ENCODE data around the gene MRPL2. TPM values are rescaled to one million over a fixed set of nuclear protein-coding genes. Genes with fewer than 3 reads are reported as not detected.

The MRPL2 gene
- total RNA-seq, 2 experiments from 2014 or later: 42.8 to 48.0 TPM

DNA sequence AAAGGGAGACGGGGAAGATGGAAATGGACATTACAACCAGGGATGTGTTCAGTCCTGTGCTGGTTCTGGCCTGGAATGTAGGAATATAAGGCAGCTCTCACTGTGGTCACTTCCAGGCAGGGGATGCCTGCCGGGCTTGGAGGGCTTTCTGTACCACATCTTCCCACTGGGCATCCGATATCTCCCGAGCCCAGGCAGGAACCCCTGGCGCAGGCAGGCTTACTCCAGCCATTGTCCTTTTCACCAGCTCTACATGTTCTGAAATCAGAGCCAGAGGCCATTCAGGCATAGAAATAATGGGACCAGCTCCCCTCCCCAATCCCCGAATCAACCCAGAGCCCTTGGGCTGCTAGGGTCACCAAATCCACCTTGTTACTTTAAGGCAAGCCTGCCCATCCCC, 46.9 kb downstream of the MRPL2 start:
- CTCF ChIA-PET: no interaction called here
- Histone ChIP-seq H3K36me3 (ENCODE audit: insufficient read depth, low read length) (peaks cover 61% of the 10 kb centered on the region), H3K4me3 (ENCODE audit: low read length) (no peak overlapping the region), H3K27me3 (ENCODE audit: control insufficient read depth in 1 of 2, insufficient read depth in 2 of 2, low read length in 2 of 2) (no peaks in the 10 kb centered on the region), H3K27ac (ENCODE audit: low read depth in 1 of 2, low read length in 2 of 2) (no peak overlapping the region), H3K4me1 (ENCODE audit: insufficient read depth, low read length) (peaks cover 51% of the 10 kb centered on the region), H3K9me3 (ENCODE audit: control insufficient read depth in 1 of 2, insufficient read depth in 1 of 2, low read length in 2 of 2) (no peaks in the 10 kb centered on the region)
- TF ChIP-seq, protein P1, sequence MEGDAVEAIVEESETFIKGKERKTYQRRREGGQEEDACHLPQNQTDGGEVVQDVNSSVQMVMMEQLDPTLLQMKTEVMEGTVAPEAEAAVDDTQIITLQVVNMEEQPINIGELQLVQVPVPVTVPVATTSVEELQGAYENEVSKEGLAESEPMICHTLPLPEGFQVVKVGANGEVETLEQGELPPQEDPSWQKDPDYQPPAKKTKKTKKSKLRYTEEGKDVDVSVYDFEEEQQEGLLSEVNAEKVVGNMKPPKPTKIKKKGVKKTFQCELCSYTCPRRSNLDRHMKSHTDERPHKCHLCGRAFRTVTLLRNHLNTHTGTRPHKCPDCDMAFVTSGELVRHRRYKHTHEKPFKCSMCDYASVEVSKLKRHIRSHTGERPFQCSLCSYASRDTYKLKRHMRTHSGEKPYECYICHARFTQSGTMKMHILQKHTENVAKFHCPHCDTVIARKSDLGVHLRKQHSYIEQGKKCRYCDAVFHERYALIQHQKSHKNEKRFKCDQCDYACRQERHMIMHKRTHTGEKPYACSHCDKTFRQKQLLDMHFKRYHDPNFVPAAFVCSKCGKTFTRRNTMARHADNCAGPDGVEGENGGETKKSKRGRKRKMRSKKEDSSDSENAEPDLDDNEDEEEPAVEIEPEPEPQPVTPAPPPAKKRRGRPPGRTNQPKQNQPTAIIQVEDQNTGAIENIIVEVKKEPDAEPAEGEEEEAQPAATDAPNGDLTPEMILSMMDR (IDR thresholded peaks at IDR 0.05): no peak
- POLR2A ChIA-PET: interaction anchor here (0.6 to 3.1 kb wide), 5 partner anchors 29 to 167 kb away, joined by 3 to 65 read pairs (median 58); partner anchors contain the start of genes CNPY3, KLC4, MRPL2 and PEX6
- H3K36me3 Mint-ChIP-seq (ENCODE audit: low read depth): peaks cover 77% of the 10 kb centered on the region
- peaks cover 46% of the 10 kb centered on the region for H3K4me1 Mint-ChIP-seq (ENCODE audit: low read depth)
- H3K9me3 Mint-ChIP-seq: no peaks in the 10 kb centered on the region
- DNase-seq (no peak), ATAC-seq (ENCODE audit: poor library complexity) (no peak)
- intact Hi-C loops (cut with DNase I, micrococcal nuclease): loop anchor here in 1 of 2 experiments (2.0 to 5.0 kb wide), 4 partner anchors 110 to 796 kb away; partner anchors contain the start of genes MRPS10, SRF and UBR2
- peak overlapping the region; percentile 81 for H3K27ac Mint-ChIP-seq
- no peaks in the 10 kb centered on the region for H3K27me3 Mint-ChIP-seq
- H3K4me3 Mint-ChIP-seq: peak overlapping the region; percentile 45

DNA sequence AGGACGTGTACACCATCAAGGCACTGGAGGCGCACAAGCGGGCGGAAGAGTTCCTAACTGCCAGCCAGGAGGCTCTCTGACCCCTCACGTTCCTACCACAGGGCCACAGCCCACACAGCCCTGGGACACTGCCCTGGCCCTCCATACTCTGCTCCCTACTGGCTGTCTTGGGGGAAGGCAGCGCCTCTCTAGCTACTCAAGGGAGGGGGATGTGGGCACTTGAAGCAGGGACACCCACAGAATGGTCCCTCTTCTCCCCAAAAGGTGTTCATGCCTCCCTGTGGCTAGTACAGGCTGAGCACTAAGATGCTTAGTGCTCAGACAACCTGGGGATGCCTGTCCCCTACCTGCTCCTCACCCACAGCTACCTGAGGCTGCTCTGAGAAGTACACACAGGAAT, 48.0 kb downstream of the MRPL2 start:
- no peaks in the 10 kb centered on the region for H3K27me3 ChIP-seq (ENCODE audit: control insufficient read depth in 1 of 2, insufficient read depth in 2 of 2, low read length in 2 of 2)
- DNase-seq: no peak
- intact Hi-C loops (cut with DNase I, micrococcal nuclease): loop anchor here in 1 of 2 experiments (5.0 kb wide), 3 partner anchors 109 to 449 kb away; partner anchors contain the start of genes SRF and UBR2
- ChIA-PET POLR2A (interaction anchor here (1.2 to 1.7 kb wide), 3 partner anchors 27 to 48 kb away, joined by 3 to 8 read pairs (median 8); partner anchors contain the start of genes KLC4, MRPL2, PEX6 and PPP2R5D), CTCF (no interaction called here)
- H3K27me3 Mint-ChIP-seq: no peaks in the 10 kb centered on the region
- peaks cover 62% of the 10 kb centered on the region for H3K36me3 ChIP-seq (ENCODE audit: insufficient read depth, low read length)
- H3K27ac ChIP-seq (ENCODE audit: low read depth in 1 of 2, low read length in 2 of 2): no peak overlapping the region
- peaks cover 38% of the 10 kb centered on the region for H3K4me1 Mint-ChIP-seq (ENCODE audit: low read depth)
- ATAC-seq (ENCODE audit: poor library complexity): no peak
- H3K36me3 Mint-ChIP-seq (ENCODE audit: low read depth): peaks cover 78% of the 10 kb centered on the region
- H3K9me3 ChIP-seq (ENCODE audit: control insufficient read depth in 1 of 2, insufficient read depth in 1 of 2, low read length in 2 of 2): no peaks in the 10 kb centered on the region
- no peak overlapping the region for H3K4me3 ChIP-seq (ENCODE audit: low read length)
- H3K9me3 Mint-ChIP-seq: no peaks in the 10 kb centered on the region
- no peak overlapping the region for H3K27ac Mint-ChIP-seq
- peaks cover 39% of the 10 kb centered on the region for H3K4me1 ChIP-seq (ENCODE audit: insufficient read depth, low read length)
- no peak overlapping the region for H3K4me3 Mint-ChIP-seq
- TF ChIP-seq, protein P1 (IDR thresholded peaks at IDR 0.05): no peak

- TF ChIP-seq, protein P1 (IDR thresholded peaks at IDR 0.05): no peak
- H3K36me3 ChIP-seq (ENCODE audit: insufficient read depth, low read length): peaks cover 63% of the 10 kb centered on the region
- ATAC-seq (ENCODE audit: poor library complexity) (no peak), DNase-seq (peak in 9 of 14 experiments; percentile 15 to 60 (median 33))
- peaks cover 20% of the 10 kb centered on the region for H3K4me1 ChIP-seq (ENCODE audit: insufficient read depth, low read length)
- Mint-ChIP-seq H3K27ac (no peak overlapping the region), H3K36me3 (ENCODE audit: low read depth) (peaks cover 79% of the 10 kb centered on the region), H3K4me3 (no peak overlapping the region), H3K9me3 (no peaks in the 10 kb centered on the region), H3K27me3 (no peaks in the 10 kb centered on the region), H3K4me1 (ENCODE audit: low read depth) (peaks cover 22% of the 10 kb centered on the region)
- no peaks in the 10 kb centered on the region for H3K27me3 ChIP-seq (ENCODE audit: control insufficient read depth in 1 of 2, insufficient read depth in 2 of 2, low read length in 2 of 2)
- intact Hi-C loops (cut with DNase I, micrococcal nuclease): loop anchor here in 1 of 2 experiments (1.0 kb wide), 1 partner anchor 134 kb away; no protein-coding TSS in a partner anchor
- ChIA-PET CTCF (interaction anchor here (1.5 kb wide), 1 partner anchor 134 kb away, joined by 4 read pairs; no protein-coding TSS in a partner anchor), POLR2A (no interaction called here)
- no peak overlapping the region for H3K27ac ChIP-seq (ENCODE audit: low read depth in 1 of 2, low read length in 2 of 2)
- no peak overlapping the region for H3K4me3 ChIP-seq (ENCODE audit: low read length)
- no peaks in the 10 kb centered on the region for H3K9me3 ChIP-seq (ENCODE audit: control insufficient read depth in 1 of 2, insufficient read depth in 1 of 2, low read length in 2 of 2)
These were observed 50.1 kb downstream of the MRPL2 start for GRCh38 chr6:43009124-43009523.

Data from CD4-positive, alpha-beta T cell (primary cell).